Endothelial cell of umbilical vein (primary cell): ENCODE results near the gene ST6GAL1. TPM values are rescaled to one million over a fixed set of nuclear protein-coding genes. Genes with fewer than 3 reads are reported as not detected.

ENCODE experiments used
- BruUV-seq: library from RNA; stranded (reverse); fragments of 400-500 nt; replicated peaks from 2 replicates; lab custom pipeline; 2021; lab: Mats Ljungman, UMichigan
- CTCF ChIA-PET: fragments of 300-600, 350-600 bp; sonication (Branson Sonifier 250); formaldehyde crosslinking; loops from one replicate; lab custom pipeline; 2021; ENCODE audit warnings: antibody characterized with exemption, inconsistent platforms; lab: Charles Lee
- POLR2A ChIA-PET: fragments of 300-600, 350-600 bp; sonication (Branson Sonifier 250); formaldehyde crosslinking; loops from one replicate; lab custom pipeline; 2021; ENCODE audit warnings: antibody characterized with exemption, inconsistent platforms; lab: Charles Lee
- DNase-seq: peaks from one replicate; pipeline ENCODE4 v3.0.0-alpha.2; 2011; ENCODE audit warnings: low read depth, low spot score
- FAIRE-seq: peaks from 2 replicates; lab custom pipeline; 2011; peaks lifted over from hg19 to GRCh38; lab: Jason Lieb, UNC
- H2AFZ ChIP-seq: 2 replicates; pipeline ENCODE4 v1.6.0; 2012; ENCODE audit warnings: low read depth, low read length, control low read depth, inconsistent platforms
- H3K27ac ChIP-seq: 2 replicates; pipeline ENCODE4 v1.5.1; 2011; ENCODE audit warnings: low read depth, mild to moderate bottlenecking, control low read depth, low read length, moderate library complexity; ENCODE audit not compliant: insufficient read depth
- H3K27me3 ChIP-seq, 2 experiments: 2 replicates each; pipeline versions ENCODE4 v1.6.0 to v1.6.1; 2011; ENCODE audit warnings: low read length in 2 of 2, mixed read lengths in 1 of 2; ENCODE audit not compliant: control insufficient read depth in 2 of 2, insufficient read depth in 2 of 2
- H3K36me3 ChIP-seq, 2 experiments: 2 replicates in 1 of 2; 3 replicates in 1 of 2; pipeline ENCODE4 v1.5.1; 2011; ENCODE audit warnings: low read length in 2 of 2, mild to moderate bottlenecking in 1 of 2, moderate library complexity in 1 of 2; ENCODE audit not compliant: control insufficient read depth in 2 of 2, insufficient read depth in 2 of 2; ENCODE audit errors: extremely low read depth in 1 of 2
- H3K4me1 ChIP-seq: 3 replicates; pipeline ENCODE4 v1.5.1; 2011; ENCODE audit warnings: mild to moderate bottlenecking, low read length; ENCODE audit not compliant: control insufficient read depth, insufficient read depth; ENCODE audit errors: extremely low read depth
- H3K4me2 ChIP-seq: 2 replicates; pipeline ENCODE4 v1.6.1; 2011; ENCODE audit warnings: low read length, control low read depth, mixed read lengths; ENCODE audit not compliant: insufficient read depth
- H3K4me3 ChIP-seq, 3 experiments: fragments of 200-600 bp in 1 of 3; sonication (generic), shearing (Covaris generic) in 1 of 3; replicated peaks in 1 of 3; 2 replicates each; pipeline ENCODE4 v1.5.1; 2011 to 2016; ENCODE audit warnings: control low read depth in 3 of 3, low read length in 3 of 3, mild to moderate bottlenecking in 2 of 3, inconsistent platforms in 1 of 3, low read depth in 1 of 3, moderate library complexity in 1 of 3; ENCODE audit not compliant: insufficient read depth in 1 of 3
- H3K79me2 ChIP-seq: 2 replicates; pipeline ENCODE4 v1.6.0; 2012; ENCODE audit warnings: low read length, inconsistent platforms; ENCODE audit not compliant: control insufficient read depth, insufficient read depth
- H3K9ac ChIP-seq: replicated peaks from 2 replicates; pipeline ENCODE3; 2011; ENCODE audit warnings: low read length, control low read depth; ENCODE audit not compliant: insufficient read depth; ENCODE audit errors: extremely low read depth
- H3K9me1 ChIP-seq: replicated peaks from 3 replicates; pipeline ENCODE4 v1.6.0; 2011; ENCODE audit warnings: mild to moderate bottlenecking, low read length; ENCODE audit not compliant: control insufficient read depth, insufficient read depth; ENCODE audit errors: extremely low read depth
- H3K9me3 ChIP-seq: replicated peaks from 2 replicates; pipeline ENCODE4 v1.5.1; 2012; ENCODE audit warnings: low read length, inconsistent platforms; ENCODE audit not compliant: control insufficient read depth, insufficient read depth
- H4K20me1 ChIP-seq: replicated peaks from 2 replicates; pipeline ENCODE3; 2011; ENCODE audit warnings: mild to moderate bottlenecking, low read length; ENCODE audit not compliant: control insufficient read depth, insufficient read depth; ENCODE audit errors: extremely low read depth
- CTCF ChIP-seq, 2 donors: IDR thresholded peaks; 1 replicate in 1 of 2; 2 replicates in 1 of 2; pipeline ENCODE4 v1.5.1; 2011; ENCODE audit warnings: low read length in 2 of 2, mild to moderate bottlenecking in 2 of 2, moderate library complexity in 2 of 2, control low read depth in 1 of 2, inconsistent platforms in 1 of 2, low read depth in 1 of 2; ENCODE audit not compliant: insufficient read depth in 1 of 2; ENCODE audit errors: extremely low read depth in 1 of 2
- EZH2 ChIP-seq: IDR thresholded peaks from 2 replicates; pipeline ENCODE4 v1.6.1; 2012; ENCODE audit warnings: borderline replicate concordance, low read depth, mild to moderate bottlenecking, moderate library complexity, low read length, inconsistent platforms; ENCODE audit not compliant: severe bottlenecking
- FOS ChIP-seq: IDR thresholded peaks from 2 replicates; pipeline ENCODE4 v1.6.1; 2011; ENCODE audit warnings: mild to moderate bottlenecking, low read length, moderate library complexity, borderline replicate concordance; ENCODE audit not compliant: insufficient read depth
- GATA2 ChIP-seq: IDR thresholded peaks from 2 replicates; pipeline ENCODE4 v1.7.0; 2011; ENCODE audit warnings: low read depth, mild to moderate bottlenecking, moderate library complexity, mixed read lengths, low read length; ENCODE audit not compliant: insufficient read length, insufficient read depth
- JUN ChIP-seq: IDR thresholded peaks from 2 replicates; pipeline ENCODE4 v1.6.1; 2011; ENCODE audit warnings: borderline replicate concordance, low read depth; ENCODE audit not compliant: insufficient read length, insufficient read depth
- MAX ChIP-seq: IDR thresholded peaks from 2 replicates; pipeline ENCODE4 v1.6.1; 2011; ENCODE audit not compliant: insufficient read depth, insufficient read length
- MYC ChIP-seq: IDR thresholded peaks from one replicate; pipeline ENCODE4 v1.6.1; 2011; ENCODE audit warnings: mild to moderate bottlenecking, low read depth, low read length
- POLR2A ChIP-seq: IDR thresholded peaks from 2 replicates; pipeline ENCODE4 v1.6.1; 2012; ENCODE audit warnings: low read depth, mild to moderate bottlenecking, control low read depth, low read length
- POLR2AphosphoS5 ChIP-seq: IDR thresholded peaks from 2 replicates; pipeline ENCODE4 v1.6.1; 2012; ENCODE audit warnings: low read depth, mild to moderate bottlenecking, control low read depth, low read length, moderate library complexity; ENCODE audit not compliant: insufficient read depth
- dilution Hi-C: fragments of 300-500 bp; cut with MboI; formaldehyde crosslinking; loops from one replicate; pipeline ENCODE4 v1.15.0; 2019; ENCODE audit warnings: low sequenced_read_pairs; ENCODE audit not compliant: extremely low pct_ligation_motif_present
- intact Hi-C: fragments of 100-400 bp; cut with micrococcal nuclease; formaldehyde crosslinking; loops from one replicate; pipeline ENCODE4 v1.10.0; 2022
- polyA plus RNA-seq, 4 experiments: library from polyadenylated mRNA; depleted of rRNA in 3 of 4; stranded (reverse) in 3 of 4; unstranded in 1 of 4; fragments of >200 nt; gene quantifications; 2 replicates each; pipeline versions ENCODE4 v1.2.1 to v1.2.3, GENCODE V29; 2011 to 2012; ENCODE audit warnings: missing spikeins in 1 of 4
- total RNA-seq: library from RNA; stranded (reverse); gene quantifications from 2 replicates; pipeline ENCODE4 v1.2.3, GENCODE V29; 2021

ST6GAL1 gene
- total and polyA plus RNA-seq, 2 donors (not counting 3 experiments of a cell fraction or from before 2014, with no cell fraction given) = 63.9 to 101 TPM

GRCh38 chr3:186975726-186976125 lies 45.4 kb downstream of the ST6GAL1 start:
- no peaks in the 10 kb centered on the region for H3K27me3 ChIP-seq
- DNase-seq (no peak), FAIRE-seq (no peak)
- peaks cover 13 to 62% of the 10 kb centered on the region in 2 experiments for H3K36me3 ChIP-seq
- H3K4me2 ChIP-seq = no peak overlapping the region
- H3K4me3 ChIP-seq = no peak overlapping the region
- CTCF ChIA-PET = no interaction called here
- H2AFZ ChIP-seq = no peak overlapping the region
- no peak overlapping the region for H3K9ac ChIP-seq
- intact Hi-C loops = no loop called here
- no peak overlapping the region for H3K27ac ChIP-seq
- H3K79me2 ChIP-seq = no peaks in the 10 kb centered on the region
- H3K9me1 ChIP-seq = no peaks in the 10 kb centered on the region
- TF ChIP-seq FOS (no peak), GATA2 (no peak), MAX (no peak), POLR2A (no peak), MYC (no peak), JUN (no peak)
- POLR2A ChIA-PET = no interaction called here
- dilution Hi-C loops = no loop called here
- BruUV-seq = no TSS peak
- H3K9me3 ChIP-seq = no peaks in the 10 kb centered on the region
- peaks cover 8% of the 10 kb centered on the region for H3K4me1 ChIP-seq
- no peaks in the 10 kb centered on the region for H4K20me1 ChIP-seq

GRCh38 chr3:186976837-186977750 lies 46.8 kb downstream of the ST6GAL1 start:
- H3K4me3 ChIP-seq = no peak overlapping the region
- H2AFZ ChIP-seq = no peak overlapping the region
- H3K27ac ChIP-seq = no peak overlapping the region
- peaks cover 15 to 71% of the 10 kb centered on the region in 2 experiments for H3K36me3 ChIP-seq
- H3K9ac ChIP-seq = no peak overlapping the region
- H3K9me3 ChIP-seq = no peaks in the 10 kb centered on the region
- POLR2A ChIA-PET = no interaction called here
- H3K9me1 ChIP-seq = no peaks in the 10 kb centered on the region
- BruUV-seq = no TSS peak
- CTCF ChIA-PET = no interaction called here
- dilution Hi-C loops = no loop called here
- DNase-seq = no peak
- no peaks in the 10 kb centered on the region for H3K79me2 ChIP-seq
- no peak for FAIRE-seq
- no peak for TF ChIP-seq POLR2A
- TF ChIP-seq EZH2 = no peak
- TF ChIP-seq GATA2 = no peak
- no peak for TF ChIP-seq FOS
- TF ChIP-seq MAX = no peak
- no peak for TF ChIP-seq JUN
- no peak for TF ChIP-seq CTCF (IDR thresholded peaks at IDR 0.05; ENCODE audit: extremely low read depth in 1 of 2, insufficient read depth in 1 of 2, low read depth in 1 of 2, low read length in 2 of 2)
- TF ChIP-seq POLR2AphosphoS5 = no peak
- TF ChIP-seq MYC = no peak
- H4K20me1 ChIP-seq = no peaks in the 10 kb centered on the region
- H3K4me1 ChIP-seq = no peaks in the 10 kb centered on the region
- no peak overlapping the region for H3K4me2 ChIP-seq
- intact Hi-C loops = no loop called here
- H3K27me3 ChIP-seq = no peaks in the 10 kb centered on the region
